ENCODE data around the gene FLNC.

GRCh38 chr7:128841171-128841690, 11.0 kb downstream of the FLNC start:
- TF ChIP-seq JUN (IDR thresholded peaks at IDR 0.05; ENCODE audit: borderline replicate concordance, insufficient read depth, insufficient read length, low read depth): no peak
- no peak for TF ChIP-seq CTCF (IDR thresholded peaks at IDR 0.05; ENCODE audit: extremely low read depth in 1 of 2, insufficient read depth in 1 of 2, low read depth in 1 of 2, low read length in 2 of 2)
- TF ChIP-seq POLR2A (IDR thresholded peaks at IDR 0.05; ENCODE audit: low read depth, low read length): no peak

Measured in endothelial cell of umbilical vein (primary cell).